DMS53 (cell line): ENCODE data around the gene CP.
A peak's percentile ranks its signal among the peaks of the same experiment; 100 is the strongest.
"Not testable (repeated sequence)": the region's sequence is repeated elsewhere in the genome, so short reads cannot be mapped to it uniquely, and the experiment has no call there.

Experiments used
- DNase-seq: peaks from one replicate; lab custom pipeline; 2025; lab: John Stamatoyannopoulos, UW

CP gene

GRCh38 chr3:149227591-149228268, 6.1 kb upstream of the CP start:
- DNase-seq, result no peak

GRCh38 chr3:149226776-149227175, 5.1 kb upstream of the CP start:
- DNase-seq, result no peak

GRCh38 chr3:149224736-149225594, 3.3 kb upstream of the CP start:
- DNase-seq, result peak; percentile 38

GRCh38 chr3:149223461-149223820, 1.8 kb upstream of the CP start:
- DNase-seq, result no peak

- DNase-seq, result not testable (repeated sequence)
Measured at GRCh38 chr3:149219380-149220121, 2.1 kb downstream of the CP start.

GRCh38 chr3:149217347-149217746, 4.3 kb downstream of the CP start:
- DNase-seq, result no peak

- no peak for DNase-seq
Measured at GRCh38 chr3:149216193-149216869, 5.3 kb downstream of the CP start.

GRCh38 chr3:149215515-149215914, 6.1 kb downstream of the CP start:
- DNase-seq, result no peak

GRCh38 chr3:149214702-149215101, 6.9 kb downstream of the CP start:
- no peak for DNase-seq

- DNase-seq, result no peak
Measured at GRCh38 chr3:149212386-149212785, 9.2 kb downstream of the CP start.

GRCh38 chr3:149209431-149209830, 12.2 kb downstream of the CP start:
- DNase-seq, result no peak

- DNase-seq, result no peak
Measured at GRCh38 chr3:149207475-149207874, 14.2 kb downstream of the CP start.

GRCh38 chr3:149204390-149204991, 17.1 kb downstream of the CP start:
- no peak for DNase-seq

GRCh38 chr3:149203758-149204157, 17.9 kb downstream of the CP start:
- no peak for DNase-seq

- DNase-seq, result peak; percentile 11
Measured at GRCh38 chr3:149199474-149199873, 22.2 kb downstream of the CP start.

GRCh38 chr3:149198611-149199010, 23.0 kb downstream of the CP start:
- no peak for DNase-seq

GRCh38 chr3:149197669-149198068, 24.0 kb downstream of the CP start:
- DNase-seq, result no peak

- not testable (repeated sequence) for DNase-seq
Measured at GRCh38 chr3:149196805-149197592, 24.6 kb downstream of the CP start.

- peak; percentile 22 for DNase-seq
Measured at GRCh38 chr3:149195221-149195620, 26.4 kb downstream of the CP start.

- peak; percentile 65 for DNase-seq
Measured at GRCh38 chr3:149188494-149188893, 33.1 kb downstream of the CP start.

GRCh38 chr3:149186721-149187120, 34.9 kb downstream of the CP start:
- no peak for DNase-seq
